Activated CD4-positive, CD25-positive, alpha-beta regulatory T cell treated with anti-CD3 and anti-CD28 coated beads, Interleukin-2, amount 50 U/mL, for 24 hours (primary cell): ENCODE results near the gene GDAP1L1.
"Not testable (repeated sequence)": the region's sequence is repeated elsewhere in the genome, so short reads cannot be mapped to it uniquely, and the experiment has no call there.

Source experiments
- ATAC-seq, 2 donors: fragments of 150-1000 bp; cut with Tn5 transposase; one replicate each; pipeline ENCODE4 v1.10.0; 2021; ENCODE audit warnings: mild to moderate bottlenecking in 1 of 2, moderate library complexity in 1 of 2

The GDAP1L1 gene

DNA sequence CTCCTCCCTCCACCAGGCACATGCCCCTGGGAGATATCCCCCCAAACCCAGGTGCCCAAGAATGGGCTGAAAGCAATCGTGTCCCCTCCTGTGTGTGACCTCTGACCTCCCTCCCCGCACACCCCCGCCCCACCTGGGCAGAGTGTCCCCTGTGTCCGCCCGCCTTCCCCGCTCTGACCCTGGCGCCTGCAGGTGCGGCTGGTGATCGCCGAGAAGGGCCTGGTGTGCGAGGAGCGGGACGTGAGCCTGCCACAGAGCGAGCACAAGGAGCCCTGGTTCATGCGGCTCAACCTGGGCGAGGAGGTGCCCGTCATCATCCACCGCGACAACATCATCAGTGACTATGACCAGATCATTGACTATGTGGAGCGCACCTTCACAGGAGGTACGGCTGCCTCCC lies 9.9 kb downstream of the GDAP1L1 start:
- no peak for ATAC-seq

DNA sequence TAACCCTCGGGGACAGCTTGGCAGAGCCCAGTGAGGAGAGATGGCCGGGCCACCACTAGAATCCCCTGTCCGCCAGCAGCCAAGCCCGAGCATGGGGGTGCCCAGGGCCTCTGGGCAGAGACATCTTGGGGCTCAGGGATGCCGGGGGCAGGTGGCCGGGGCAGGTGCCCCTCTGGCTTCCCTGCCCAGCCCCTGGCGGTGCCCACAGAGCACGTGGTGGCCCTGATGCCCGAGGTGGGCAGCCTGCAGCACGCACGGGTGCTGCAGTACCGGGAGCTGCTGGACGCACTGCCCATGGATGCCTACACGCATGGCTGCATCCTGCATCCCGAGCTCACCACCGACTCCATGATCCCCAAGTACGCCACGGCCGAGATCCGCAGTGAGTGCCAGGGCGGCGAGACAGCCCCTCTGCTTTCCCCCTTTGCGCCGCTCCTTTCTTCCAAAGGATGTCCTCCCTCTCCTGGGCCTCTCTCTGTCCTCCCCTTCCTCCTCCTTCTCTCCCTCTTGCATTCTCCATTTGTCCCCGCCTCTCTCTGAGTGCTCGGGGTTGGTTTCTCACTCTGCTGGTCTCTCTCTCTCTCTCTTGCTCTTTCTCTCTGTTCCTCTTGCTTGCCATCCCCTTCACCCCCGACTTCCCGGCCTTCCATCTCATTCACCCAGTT lies 11.2 kb downstream of the GDAP1L1 start:
- ATAC-seq, result no peak

DNA sequence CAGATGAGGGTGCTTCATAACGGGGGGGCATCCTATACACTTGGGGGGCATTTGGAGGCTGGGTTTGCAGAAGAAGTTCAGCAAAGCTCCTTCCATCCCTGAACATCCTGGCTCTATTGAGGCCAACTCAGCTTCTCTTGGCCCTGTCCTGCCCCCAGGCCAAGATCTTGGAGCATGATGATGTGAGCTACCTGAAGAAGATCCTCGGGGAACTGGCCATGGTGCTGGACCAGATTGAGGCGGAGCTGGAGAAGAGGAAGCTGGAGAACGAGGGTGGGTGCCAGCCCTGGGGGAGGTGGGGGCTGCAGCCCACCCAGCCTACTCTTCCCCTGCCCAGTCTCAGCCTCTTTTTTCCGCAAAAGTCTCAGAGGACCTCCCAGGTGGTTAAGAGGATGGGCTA lies 17.2 kb downstream of the GDAP1L1 start:
- no peak for ATAC-seq

DNA sequence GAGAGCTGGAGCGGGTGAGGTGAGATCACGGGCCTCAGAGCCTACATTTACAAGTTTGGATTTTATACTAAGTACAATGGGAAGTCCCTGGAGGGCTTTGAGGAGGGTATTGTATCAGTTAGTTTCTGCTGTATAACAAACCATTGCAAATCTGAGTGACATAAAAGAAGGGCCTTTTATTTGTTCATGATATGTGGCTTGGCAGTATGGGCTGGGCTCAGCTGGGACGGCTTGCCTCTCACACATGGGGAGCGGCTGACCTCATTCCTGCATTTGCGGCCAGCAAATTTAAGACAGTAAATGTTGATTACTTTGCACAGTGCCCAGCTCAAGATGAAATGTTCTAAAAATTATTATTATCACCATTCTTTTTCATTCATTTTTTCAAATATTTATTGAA lies 21.7 kb downstream of the GDAP1L1 start:
- ATAC-seq, result no peak

DNA sequence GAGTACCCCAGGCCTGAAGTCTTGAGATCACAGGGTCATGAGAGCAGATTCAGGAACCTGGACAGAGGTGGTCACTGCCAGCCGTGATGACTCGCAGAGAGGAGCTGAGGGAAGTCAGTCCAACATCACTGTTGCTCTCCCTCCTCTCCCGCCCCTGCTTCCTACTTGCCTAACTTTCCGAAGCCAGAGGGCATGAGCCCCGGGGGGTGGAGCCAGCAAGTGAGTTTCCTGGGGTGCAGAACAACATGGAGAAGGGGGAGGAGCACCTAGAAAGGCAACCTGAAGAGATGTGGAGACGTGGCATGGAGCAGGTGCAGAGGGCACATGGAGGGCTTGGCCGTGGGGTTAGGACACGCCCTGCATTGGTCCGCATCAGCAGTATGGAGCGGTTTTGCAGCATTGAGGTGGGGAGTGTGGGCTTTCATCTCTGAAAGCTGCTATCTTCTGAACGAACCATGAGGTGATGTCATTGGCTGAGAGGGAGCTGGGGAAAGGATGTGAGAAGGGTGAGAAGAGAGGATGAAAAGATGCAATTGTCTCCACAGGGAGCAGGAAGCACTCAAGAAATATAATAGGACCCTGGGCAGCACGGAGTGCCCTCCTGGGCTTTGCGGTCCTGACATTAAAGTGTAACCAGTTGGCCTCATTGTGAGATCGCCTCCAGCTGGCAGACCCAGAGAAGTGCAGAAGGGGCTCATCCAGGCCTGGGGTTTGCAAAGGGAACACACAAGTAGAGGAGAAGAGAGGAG lies 25.0 kb downstream of the GDAP1L1 start:
- ATAC-seq, result no peak

DNA sequence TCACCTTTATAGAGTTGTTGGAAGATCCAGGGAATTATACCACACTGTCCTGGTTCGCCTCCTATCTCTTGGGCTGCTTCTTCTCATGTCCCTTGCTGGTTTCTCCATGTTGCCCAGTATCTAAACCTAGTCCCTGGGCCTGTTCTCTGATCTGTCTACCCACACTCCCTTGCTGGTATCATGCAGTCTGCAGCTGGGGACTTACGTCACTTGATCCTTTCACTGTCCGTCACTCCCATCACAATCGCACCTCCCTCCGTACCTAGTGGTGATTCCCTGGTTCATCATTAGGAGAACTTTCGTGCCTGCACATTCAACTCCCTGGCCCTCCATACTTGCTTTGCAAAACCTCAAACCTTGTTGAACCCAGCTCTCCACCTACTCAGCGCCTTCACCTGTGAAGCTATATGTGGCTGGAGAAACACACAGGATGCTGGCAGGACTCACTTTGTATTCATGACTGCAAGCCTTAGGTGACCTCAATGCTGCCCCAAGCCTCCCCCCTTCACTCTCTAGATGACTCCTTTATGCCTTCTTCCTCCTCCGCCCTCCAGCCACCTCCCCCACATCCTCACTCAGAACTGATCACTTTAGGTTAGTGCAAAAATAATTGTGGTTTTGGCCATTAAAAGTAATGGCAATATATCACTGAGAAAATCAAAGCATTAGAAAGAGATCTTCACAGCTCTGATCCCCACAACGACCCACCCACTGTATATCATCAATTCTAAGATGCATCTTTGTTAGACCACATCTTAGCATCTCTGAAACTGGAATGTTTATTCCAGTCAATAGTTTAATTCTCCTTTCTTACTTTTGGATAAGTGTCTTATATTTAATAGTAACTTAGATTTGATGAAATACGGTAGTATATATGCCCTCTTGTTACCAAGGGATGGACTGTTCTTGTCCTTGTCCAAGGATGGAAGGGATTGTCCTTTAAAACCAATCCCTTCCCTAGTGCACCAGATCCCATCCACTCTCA lies 26.4 kb downstream of the GDAP1L1 start:
- ATAC-seq, result no peak

DNA sequence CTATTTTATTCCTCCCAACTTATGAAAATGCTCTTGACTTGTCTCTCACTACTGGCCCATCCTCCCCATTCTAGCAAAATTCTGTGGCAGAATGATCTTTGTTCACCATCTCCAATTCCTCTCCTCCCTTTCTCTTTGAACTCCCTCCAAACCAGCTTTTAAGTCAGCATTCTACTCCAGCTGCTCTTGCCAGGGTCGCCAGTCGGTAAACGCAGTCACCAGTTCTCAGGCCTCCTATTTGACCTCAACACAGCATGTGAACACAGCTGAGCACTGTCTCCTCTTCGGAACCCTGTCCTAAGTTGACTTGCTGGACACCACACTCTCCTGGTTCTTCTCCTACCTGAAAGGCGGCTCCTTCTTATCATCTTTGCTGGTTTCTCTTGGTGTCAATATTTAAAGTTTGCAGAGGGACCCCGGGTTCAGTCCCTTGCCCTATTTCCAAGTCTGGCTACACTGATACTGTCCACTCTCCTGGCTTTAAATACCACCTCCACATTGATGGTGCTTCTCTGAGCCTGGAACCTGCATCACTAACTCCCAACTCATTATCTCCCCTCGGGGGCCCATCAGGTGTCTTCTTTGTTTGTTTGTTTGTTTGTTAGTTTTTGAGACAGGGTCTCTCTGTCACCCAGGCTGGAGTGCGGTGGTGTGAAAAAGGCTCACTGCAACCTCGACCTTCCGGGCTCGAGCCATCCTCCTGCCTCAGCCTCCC lies 27.4 kb downstream of the GDAP1L1 start:
- no peak for ATAC-seq

DNA sequence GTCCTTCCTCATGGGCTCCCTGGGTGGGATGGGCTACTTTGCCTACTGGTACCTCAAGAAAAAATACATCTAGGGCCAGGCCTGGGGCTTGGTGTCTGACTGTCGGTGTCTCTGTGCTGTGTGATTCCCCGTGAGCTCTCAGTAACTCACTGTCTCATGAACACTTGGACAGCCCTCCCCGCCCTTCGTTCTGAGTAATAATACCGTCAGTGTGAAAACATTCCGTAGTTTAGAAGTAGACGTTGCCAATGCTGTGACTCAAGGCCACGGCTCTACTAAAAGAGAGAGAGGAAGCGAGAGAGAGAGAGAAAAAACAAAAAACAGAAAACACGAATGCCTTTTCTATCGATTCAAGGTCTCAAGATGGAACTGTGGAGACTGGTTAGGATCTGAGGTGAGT lies 32.1 kb downstream of the GDAP1L1 start:
- ATAC-seq, result no peak

DNA sequence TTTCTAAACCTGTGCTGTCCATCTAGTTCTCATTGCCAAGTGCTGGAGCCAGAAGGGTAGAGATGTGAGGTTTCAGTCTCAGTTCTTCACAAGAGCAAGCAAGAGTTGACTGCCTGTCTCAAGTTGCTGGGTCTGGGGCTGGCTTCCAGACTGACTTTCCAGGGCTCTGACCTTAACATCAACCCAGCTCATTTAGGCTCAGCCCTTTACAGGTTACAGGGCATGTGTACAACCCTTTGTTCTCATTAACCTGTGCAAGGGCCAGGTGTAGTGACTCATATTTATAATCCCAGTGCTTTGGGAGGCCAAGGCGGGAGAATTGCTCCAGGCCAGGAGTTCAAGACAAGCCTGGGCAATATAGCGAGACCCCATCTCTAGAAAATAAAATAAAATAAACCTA lies 33.3 kb downstream of the GDAP1L1 start:
- ATAC-seq, result no peak

DNA sequence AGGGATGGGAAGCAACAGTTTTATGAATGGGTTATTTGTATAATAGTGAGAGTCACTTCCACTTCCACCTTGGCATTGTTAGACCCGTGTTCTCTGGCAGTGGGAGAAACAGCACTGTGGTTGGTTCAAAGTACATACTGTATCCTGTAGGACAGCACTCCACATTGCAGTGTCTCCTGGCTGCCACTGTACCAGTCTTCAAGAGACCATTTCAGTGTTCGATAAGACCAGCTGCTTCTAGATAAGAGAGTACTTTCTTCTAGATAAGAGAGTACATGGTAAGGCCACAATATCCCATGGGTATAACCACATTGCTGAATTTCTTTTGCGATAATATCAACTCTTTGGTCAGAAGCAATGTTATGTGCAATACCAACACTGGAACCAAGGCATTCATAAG lies 35.1 kb downstream of the GDAP1L1 start:
- ATAC-seq, result no peak

DNA sequence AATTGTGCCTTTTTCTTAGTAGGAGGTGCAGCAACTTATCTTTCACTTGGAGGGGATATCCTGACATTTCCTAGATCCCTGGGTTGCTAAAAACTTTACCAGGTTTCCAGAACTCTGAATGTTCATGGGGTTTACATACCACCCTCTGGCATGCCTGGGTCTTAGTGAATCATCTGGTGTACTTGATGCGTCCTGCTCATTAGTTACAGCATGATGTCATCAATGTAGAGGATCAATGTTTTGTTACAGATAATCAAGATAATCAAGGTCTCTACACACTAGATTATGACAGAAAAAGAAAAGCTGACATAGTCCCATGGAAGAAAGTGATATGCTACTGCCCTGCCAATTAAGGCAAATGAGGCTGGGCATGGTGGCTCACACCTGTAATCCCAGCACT lies 36.9 kb downstream of the GDAP1L1 start:
- no peak for ATAC-seq

DNA sequence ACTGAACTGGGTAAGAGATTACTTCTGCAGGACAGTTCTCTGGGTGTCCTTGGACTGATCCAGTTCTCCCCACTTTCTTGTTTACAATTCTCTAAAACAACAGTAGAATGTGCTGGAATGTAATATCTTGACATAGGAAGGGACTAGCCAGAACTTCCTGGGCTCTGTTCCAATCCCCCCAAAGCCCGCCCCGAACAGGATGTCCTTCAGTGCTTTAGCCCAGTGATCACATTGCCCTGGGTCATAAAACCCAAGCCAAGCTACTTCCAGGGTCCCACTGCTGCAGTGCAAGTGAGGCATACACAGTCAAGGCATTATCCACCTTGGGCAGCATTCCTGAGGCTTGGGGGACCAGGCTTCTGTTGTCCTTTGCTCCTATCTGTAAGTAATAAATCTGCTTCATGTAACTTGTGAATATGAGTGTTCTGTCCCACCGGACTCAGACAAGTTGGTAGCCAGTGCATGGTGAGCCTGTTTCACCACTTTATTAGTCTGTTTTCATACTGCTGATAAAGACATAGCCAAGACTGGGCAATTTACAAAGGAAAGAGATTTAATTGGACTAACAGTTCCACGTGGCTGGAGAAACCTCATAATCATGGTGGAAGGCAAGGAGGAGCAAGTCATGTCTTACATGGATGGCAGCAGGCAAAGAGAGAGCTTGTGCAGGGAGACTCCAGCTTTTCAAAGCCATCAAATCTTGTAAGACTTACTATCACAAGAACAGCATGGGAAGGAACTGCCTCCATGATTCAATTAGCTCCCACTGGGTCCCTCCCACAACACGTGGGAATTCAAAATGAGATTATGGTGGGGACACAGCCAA lies 40.4 kb downstream of the GDAP1L1 start:
- no peak for ATAC-seq

DNA sequence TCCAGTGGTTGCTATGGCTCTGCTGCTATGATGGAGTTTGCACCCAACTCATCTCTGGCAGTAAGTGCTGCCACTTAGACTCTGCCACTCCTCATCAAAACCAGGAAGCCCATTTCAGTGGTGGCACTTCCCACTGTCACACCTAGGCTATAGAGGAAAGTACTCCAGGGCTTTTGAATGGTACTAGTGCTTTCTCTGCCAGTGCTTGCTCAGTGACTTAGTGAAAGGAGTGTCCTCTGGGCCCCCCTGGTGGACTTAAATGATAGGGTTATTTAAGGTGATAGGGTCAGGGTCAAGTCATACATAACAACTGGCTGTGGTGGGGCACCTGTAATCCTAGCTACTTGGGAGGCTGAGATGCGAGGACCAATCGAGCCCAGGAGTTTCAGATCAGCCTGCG lies 41.1 kb downstream of the GDAP1L1 start:
- no peak for ATAC-seq

DNA sequence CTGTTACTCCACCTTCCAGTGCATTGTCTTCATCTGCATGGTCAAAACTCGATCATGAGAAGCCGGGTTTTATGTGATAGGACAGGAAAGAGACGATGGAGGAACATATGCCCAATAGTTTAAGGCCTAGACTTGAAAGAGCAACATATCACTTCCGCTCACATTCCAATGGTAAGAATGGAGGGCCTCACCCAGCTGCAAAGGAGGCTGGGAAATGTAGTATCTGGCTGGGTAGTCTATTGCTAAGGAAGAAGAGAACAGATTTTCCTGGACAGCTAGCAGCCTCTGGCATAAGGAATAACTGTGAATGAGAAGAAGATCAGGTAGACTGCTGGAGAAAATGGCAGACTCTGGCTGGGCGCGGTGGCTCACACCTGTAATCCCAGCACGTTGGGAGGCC lies 44.6 kb downstream of the GDAP1L1 start:
- no peak for ATAC-seq

DNA sequence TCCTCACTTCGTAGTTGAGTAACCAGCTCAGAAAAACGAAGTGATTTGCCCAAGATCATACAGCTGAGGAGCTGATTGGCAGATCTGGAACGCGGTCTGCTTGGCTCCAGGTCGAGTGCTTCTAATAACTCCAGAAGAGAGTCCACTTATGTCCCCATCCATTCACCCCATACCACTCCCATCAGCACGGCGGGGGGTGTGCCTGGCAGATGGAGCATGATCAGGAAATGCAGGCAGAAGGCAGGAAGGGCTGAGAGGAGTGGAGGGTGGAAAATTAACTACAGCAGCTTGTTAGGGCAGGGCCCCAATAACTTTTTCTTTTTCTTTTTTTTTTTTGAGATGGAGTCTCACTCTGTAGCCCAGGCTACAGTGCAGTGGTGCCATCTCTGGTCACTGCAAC lies 48.9 kb downstream of the GDAP1L1 start:
- ATAC-seq, result no peak

DNA sequence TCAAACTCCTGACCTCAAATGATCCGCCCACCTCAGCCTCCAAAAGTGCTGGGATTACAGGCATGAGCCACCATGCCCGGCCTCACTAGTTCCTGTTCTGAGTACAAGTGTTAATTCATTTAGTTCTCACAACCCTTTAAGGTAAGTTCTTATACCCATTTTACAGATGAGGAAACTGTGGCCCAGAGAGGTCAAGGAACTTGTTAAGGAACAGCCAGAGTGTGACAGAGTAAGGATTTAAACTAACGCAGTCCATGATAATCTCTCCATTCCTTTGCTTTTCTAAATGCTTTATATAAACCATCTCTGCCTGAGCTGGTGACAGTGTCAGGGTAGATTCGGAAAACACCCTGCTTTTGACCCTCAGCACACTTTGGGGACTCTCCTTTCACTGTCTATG lies 50.6 kb downstream of the GDAP1L1 start:
- no peak for ATAC-seq

DNA sequence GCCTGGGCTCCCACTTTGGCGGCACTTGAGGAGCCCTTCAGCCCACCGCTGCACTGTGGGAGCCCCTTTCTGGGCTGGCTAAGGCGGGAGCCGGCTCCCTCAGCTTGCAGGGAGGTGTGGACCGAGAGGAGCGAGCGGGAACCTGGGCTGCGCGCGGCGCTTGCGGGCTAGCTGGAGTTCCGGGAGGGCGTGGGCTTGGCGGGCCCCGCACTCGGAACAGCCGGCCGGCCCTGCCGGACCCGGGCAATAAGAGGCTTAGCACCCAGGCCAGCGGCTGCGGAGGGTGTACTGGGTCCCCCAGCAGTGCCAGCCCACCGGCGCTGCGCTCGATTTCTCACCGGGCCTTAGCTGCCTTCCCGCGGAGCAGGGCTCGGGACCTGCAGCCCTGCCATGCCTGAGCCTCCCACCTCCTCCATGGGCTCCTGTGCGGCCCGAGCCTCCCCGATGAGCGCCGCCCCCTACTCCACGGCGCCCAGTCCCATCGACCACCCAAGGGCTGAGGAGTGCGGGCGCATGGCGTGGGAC lies 52.0 kb downstream of the GDAP1L1 start:
- ATAC-seq, result not testable (repeated sequence)

DNA sequence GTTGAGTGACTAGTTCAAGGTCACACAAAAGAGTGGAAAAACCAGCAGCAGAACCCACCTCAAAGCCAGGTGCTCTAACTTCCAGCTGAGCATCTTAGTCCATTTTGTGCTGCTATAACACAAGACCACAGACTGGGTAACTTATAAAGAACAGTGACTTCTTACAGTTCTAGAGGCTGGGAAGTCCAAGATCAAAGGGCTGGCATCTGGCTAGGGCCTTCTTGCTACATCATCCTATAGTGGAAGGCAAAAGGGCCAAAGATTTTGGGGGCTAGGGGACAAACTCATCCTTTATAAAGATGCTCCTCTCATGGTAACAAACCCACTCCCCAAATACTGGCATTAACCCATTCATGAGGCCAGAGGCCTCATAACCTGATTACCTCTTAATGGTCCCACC lies 54.2 kb downstream of the GDAP1L1 start:
- ATAC-seq, result no peak

DNA sequence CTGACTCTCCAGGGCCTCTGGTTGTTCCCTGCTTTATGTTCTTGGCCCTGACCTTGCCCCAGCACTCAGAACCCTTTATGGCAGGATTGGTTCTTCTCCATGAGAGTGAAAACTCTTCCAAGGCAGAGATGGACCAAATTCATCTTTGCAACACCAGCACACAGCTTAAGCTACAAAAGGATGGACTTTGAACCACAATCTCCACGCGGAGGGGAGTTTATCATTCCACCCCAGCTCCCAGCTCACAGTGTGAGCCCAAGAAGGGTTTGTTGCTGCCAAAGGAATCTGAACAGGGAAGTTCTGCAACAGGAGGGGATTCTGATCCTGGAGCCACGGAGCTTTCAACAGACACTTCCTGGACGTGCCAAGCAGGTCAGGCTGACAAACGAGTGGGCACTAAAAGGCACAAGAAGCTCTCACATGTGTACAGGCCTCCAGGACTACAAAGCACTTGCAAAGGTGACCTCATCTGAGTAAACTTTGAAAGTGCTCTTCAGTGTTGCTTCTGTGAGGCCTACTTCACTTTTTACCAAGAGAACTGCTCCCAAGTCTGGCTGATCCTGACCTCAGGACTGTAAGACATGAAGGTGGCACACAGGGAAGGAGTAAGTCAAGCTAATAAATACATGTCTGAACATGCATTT lies 55.0 kb downstream of the GDAP1L1 start:
- ATAC-seq, result no peak

DNA sequence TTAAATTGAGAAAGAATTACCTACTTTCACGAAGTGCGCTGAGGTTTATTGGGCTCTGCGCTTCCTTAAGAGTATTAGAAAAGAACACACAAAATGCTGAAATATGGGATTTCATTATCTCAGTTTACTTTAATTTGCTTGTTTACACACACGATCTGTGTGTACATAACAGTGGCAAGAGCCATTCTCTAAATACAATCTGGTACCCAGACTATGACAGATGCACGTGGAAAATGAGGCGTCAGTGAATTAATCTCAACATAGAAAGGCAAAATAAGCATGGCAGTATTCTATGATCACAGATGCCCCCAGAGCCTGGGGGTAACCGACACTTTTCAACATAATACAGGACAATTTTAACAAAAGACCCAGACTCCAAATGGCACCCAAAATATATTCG lies 55.6 kb downstream of the GDAP1L1 start:
- no peak for ATAC-seq

DNA sequence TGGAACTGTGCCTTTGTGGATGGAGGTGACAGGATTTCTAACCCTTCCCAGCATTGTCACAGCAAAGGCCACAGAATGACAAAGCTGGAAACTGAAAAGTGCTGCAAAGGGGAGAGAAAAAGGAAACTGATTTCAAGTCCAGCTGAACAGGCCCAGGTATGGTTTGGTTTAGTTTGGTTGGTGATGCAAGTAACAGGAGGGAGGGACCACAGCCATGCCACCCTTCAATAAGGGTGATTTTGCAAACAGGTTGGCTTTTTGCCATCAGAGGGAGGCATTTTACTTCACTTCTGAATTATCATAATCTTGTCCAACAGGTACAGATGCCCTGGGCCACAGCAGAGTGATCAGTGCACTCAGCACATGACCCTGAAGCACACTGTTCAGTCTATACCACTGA lies 57.3 kb downstream of the GDAP1L1 start:
- no peak for ATAC-seq
